ENCODE results near the gene SREK1. TPM values are rescaled to one million over a fixed set of nuclear protein-coding genes. Genes with fewer than 3 reads are reported as not detected.

The SREK1 gene
- total and polyA plus RNA-seq, 2 of the 8 experiments (the other 6 are each of a cell fraction or from before 2014, with no cell fraction given): 10.6 to 40.4 TPM

- no peak overlapping the region for H3K9ac ChIP-seq (replicated peaks in 1 of 4; ENCODE audit: extremely low read depth in 1 of 4, low read depth in 3 of 4, low read length in 3 of 4)
- no peak overlapping the region for H4K8ac ChIP-seq (ENCODE audit: extremely low read depth, insufficient read depth, low read length)
- H2BK15ac ChIP-seq (ENCODE audit: low read length): no peak overlapping the region
- H2BK5ac ChIP-seq (ENCODE audit: low read depth, low read length): no peak overlapping the region
- no peak overlapping the region for H4K91ac ChIP-seq (replicated peaks; ENCODE audit: insufficient read length, low read length)
- no peak overlapping the region for H3K4ac ChIP-seq (replicated peaks; ENCODE audit: insufficient read length, low read depth, low read length)
- H3K79me1 ChIP-seq (ENCODE audit: low read depth, low read length): no peaks in the 10 kb centered on the region
- POLR2A ChIA-PET (ENCODE audit: partially characterized antibody): interaction anchor here (1.5 kb wide), 1 partner anchor 15 kb away, joined by 3 read pairs; no protein-coding TSS in a partner anchor
- no peak overlapping the region for H3K27ac ChIP-seq (ENCODE audit: low read depth, low read length)
- DNase-seq (ENCODE audit: low read depth in 1 of 2, low spot score in 2 of 2) (no peak), FAIRE-seq (no peak)
- H3K9me3 ChIP-seq (ENCODE audit: insufficient read depth in 2 of 2, low read depth in 1 of 2, low read length in 1 of 2): no peaks in the 10 kb centered on the region
- no peak overlapping the region for H3K4me3 ChIP-seq (ENCODE audit: extremely low read depth in 1 of 4, insufficient read depth in 2 of 4, low read depth in 3 of 4, low read length in 4 of 4)
- CTCF ChIA-PET (ENCODE audit: partially characterized antibody): interaction anchor here (1.0 to 1.8 kb wide), 3 partner anchors 133 to 498 kb away, joined by 3 to 4 read pairs (median 4); no protein-coding TSS in a partner anchor
- no peak overlapping the region for H3K4me2 ChIP-seq (ENCODE audit: insufficient read depth in 1 of 2, low read depth in 2 of 2, low read length in 2 of 2)
- no peak overlapping the region for H2BK12ac ChIP-seq (ENCODE audit: low read depth, low read length)
- peaks cover 0 to 54% (median 10%) of the 10 kb centered on the region in 4 experiments; a peak in 6 of 8 replicates for H3K36me3 ChIP-seq (ENCODE audit: control insufficient read depth in 2 of 4, insufficient read depth in 4 of 4, low read length in 3 of 4)
- H2AK5ac ChIP-seq (ENCODE audit: low read depth, low read length): no peak overlapping the region
- H3K23me2 ChIP-seq (ENCODE audit: low read depth, low read length): no peaks in the 10 kb centered on the region
- no peak overlapping the region for H4K5ac ChIP-seq (ENCODE audit: insufficient read length, low read depth, low read length)
- no peaks in the 10 kb centered on the region for H3K4me1 ChIP-seq (replicated peaks in 1 of 4; ENCODE audit: control insufficient read depth in 3 of 4, insufficient read depth in 4 of 4, low read length in 3 of 4)
- no peak overlapping the region for H3K56ac ChIP-seq (replicated peaks; ENCODE audit: insufficient read length, low read depth, low read length)
- no peak overlapping the region for H2BK120ac ChIP-seq (replicated peaks; ENCODE audit: low read depth, low read length)
- no peaks in the 10 kb centered on the region for H4K20me1 ChIP-seq (replicated peaks in 1 of 2; ENCODE audit: control insufficient read depth in 1 of 2, insufficient read depth in 2 of 2, low read length in 2 of 2)
- no peak overlapping the region for H3K14ac ChIP-seq (ENCODE audit: insufficient read length)
- TF ChIP-seq SIX5 (IDR thresholded peaks at IDR 0.05; ENCODE audit: low read depth, low read length) (no peak), EZH2 (IDR thresholded peaks at IDR 0.05; ENCODE audit: low read depth, low read length, severe bottlenecking) (no peak), CHD1 (IDR thresholded peaks at IDR 0.05; ENCODE audit: low read depth, low read length) (no peak), POU5F1 (IDR thresholded peaks at IDR 0.05; ENCODE audit: low read depth, low read length) (no peak), JUN (IDR thresholded peaks at IDR 0.05; ENCODE audit: low read depth, low read length) (no peak), POLR2AphosphoS5 (IDR thresholded peaks at IDR 0.05; ENCODE audit: low read depth, low read length) (no peak), SP1 (IDR thresholded peaks at IDR 0.05; ENCODE audit: low read depth, low read length) (no peak), USF2 (IDR thresholded peaks at IDR 0.05; ENCODE audit: low read length) (no peak), KDM1A (IDR thresholded peaks at IDR 0.05; ENCODE audit: borderline replicate concordance, low read length) (no peak), YY1 (IDR thresholded peaks at IDR 0.05; ENCODE audit: low read depth, low read length) (no peak), TAF1 (IDR thresholded peaks at IDR 0.05; ENCODE audit: low read depth, low read length) (no peak), EGR1 (IDR thresholded peaks at IDR 0.05; ENCODE audit: borderline replicate concordance, low read depth, low read length) (no peak), CBX5 (IDR thresholded peaks at IDR 0.05; ENCODE audit: low read depth, low read length) (no peak), NANOG (IDR thresholded peaks at IDR 0.05; ENCODE audit: insufficient read depth, low read depth, low read length, poor library complexity, severe bottlenecking) (no peak), ASH2L (IDR thresholded peaks at IDR 0.05; ENCODE audit: low read length) (no peak)
- no peaks in the 10 kb centered on the region for H3K79me2 ChIP-seq (ENCODE audit: control insufficient read depth in 1 of 2, insufficient read depth in 2 of 2, low read length in 2 of 2)
- H3K27me3 ChIP-seq (replicated peaks in 1 of 4; ENCODE audit: control insufficient read depth in 3 of 4, extremely low read depth in 1 of 4, insufficient read depth in 3 of 4, low read length in 3 of 4): no peaks in the 10 kb centered on the region
- 90% methylated on average over 4 of the region's 4 CpGs; no CpG with 5 or more reads in 1 of the 2 experiments for WGBS, 2 experiments (ENCODE audit: extremely low coverage in 1 of 2, insufficient coverage in 1 of 2, insufficient read length in 1 of 2, insufficient replicate concordance in 2 of 2, low coverage in 1 of 2, low lambda C conversion rate in 2 of 2, missing lambda C conversion rate in 1 of 2)
- H2BK20ac ChIP-seq (ENCODE audit: low read length): no peak overlapping the region
- no peak overlapping the region for H2AFZ ChIP-seq (ENCODE audit: low read length)
- no peak overlapping the region for H3K23ac ChIP-seq (ENCODE audit: insufficient read length)
- no peak overlapping the region for H3K18ac ChIP-seq (ENCODE audit: extremely low read depth, low read length)
These were observed 25.4 kb downstream of the SREK1 start for GRCh38 chr5:66169534-66169933.
